Ovary (tissue), 9 donors: ENCODE results near the gene GPSM1. TPM values are rescaled to one million over a fixed set of nuclear protein-coding genes. Genes with fewer than 3 reads are reported as not detected.

Source experiments
- DNase-seq, 5 donors: peaks; one replicate each; pipeline ENCODE4 v3.0.0-alpha.2; 2019 to 2020
- H3K27ac ChIP-seq, 2 donors: fragments of 200-600 bp; one replicate each; pipeline versions ENCODE4 v1.5.1 to v1.8.0; 2019 to 2022
- H3K27me3 ChIP-seq: fragments of 200-600 bp; one replicate; pipeline ENCODE4 v1.8.0; 2022
- H3K36me3 ChIP-seq: fragments of 200-600 bp; sonication (generic); one replicate; pipeline ENCODE4 v1.5.1; 2019
- H3K4me1 ChIP-seq: one replicate; pipeline ENCODE4 v1.8.1; 2013; ENCODE audit warnings: mild to moderate bottlenecking, moderate library complexity; ENCODE audit not compliant: insufficient read depth
- H3K4me3 ChIP-seq: fragments of 200-600 bp; sonication (generic); one replicate; pipeline ENCODE4 v1.5.1; 2017
- H3K9me3 ChIP-seq, 2 donors: fragments of 200-600 bp in 1 of 2; sonication (generic) in 1 of 2; one replicate each; pipeline versions ENCODE4 v1.5.1 to v1.8.1; 2013 to 2019; ENCODE audit warnings: mild to moderate bottlenecking in 1 of 2, moderate library complexity in 1 of 2
- CTCF ChIP-seq, 3 donors: fragments of 450-650 bp in 2 of 3; fragments of 200-600 bp in 1 of 3; IDR thresholded peaks; one replicate each; pipeline versions ENCODE4 v1.5.1 to v1.8.0; 2016 to 2022; ENCODE audit warnings: antibody characterized with exemption in 3 of 3, mild to moderate bottlenecking in 1 of 3
- EP300 ChIP-seq: sonication (generic); formaldehyde crosslinking; IDR thresholded peaks from one replicate; pipeline ENCODE4 v1.6.1; 2017; ENCODE audit warnings: antibody characterized with exemption
- POLR2A ChIP-seq: fragments of 450-650 bp; IDR thresholded peaks from one replicate; pipeline ENCODE4 v1.6.1; 2017; ENCODE audit warnings: antibody characterized with exemption, mild to moderate bottlenecking, moderate library complexity
- WGBS, 3 donors: extraction: QIAGEN DNeasy Blood & Tissue Kit in 1 of 3; methylation state at CpG; one replicate each; pipeline versions ENCODE4 v1.1.5 to v1.1.7; 2013 to 2017; 5-methylcytosine and 5-hydroxymethylcytosine counted together
- intact Hi-C, 4 donors: fragments of 100-400 bp; cut with DNase I; formaldehyde crosslinking; loops; one replicate each; pipeline versions ENCODE4 v1.11.0 to v1.15.1; 2022 to 2023
- polyA plus RNA-seq, 2 donors: library from polyadenylated mRNA; stranded (reverse); fragments of 200-250 nt in 1 of 2; fragments of 350-450 nt in 1 of 2; fragmentation: Illumina TruSeq in 1 of 2; extraction: RNeasy Lipid Tissue Mini Kit (QIAGEN cat#74804) in 1 of 2; gene quantifications; one replicate each; pipeline ENCODE4 v1.2.3, GENCODE V29; 2013 to 2014
- total RNA-seq, 7 donors: library from RNA; depleted of rRNA in 2 of 7; stranded (reverse); fragments of >200 nt in 2 of 7; fragmentation: NEBNext Ultra II Directional in 3 of 7; extraction: Animal tissue kit (Norgen Biotek cat#: 25700) in 3 of 7; gene quantifications; one replicate each; pipeline versions ENCODE4 v1.1.0 to v1.2.4, GENCODE V29; 2016 to 2023
- donor health status: DM: no; HTN: no; CAD: no; lungs with moderate emphysema.
- donor health status: DM: no; HTN: no; CAD: no.
- donor health status: Bipolar disorder and iron deficiency.
- donor health status: DM: yes; HTN: yes; CAD: no.
- donor health status: DM: no; HTN: no; CAD: no.
- donor health status: DM: yes; HTN: yes; CAD: no.

GPSM1 gene
- total and polyA plus RNA-seq, 9 donors = 0.57 to 65.4 (median 36.3) TPM

GRCh38 chr9:136365775-136366222, 38.5 kb downstream of the GPSM1 start:
- intact Hi-C loops = loop anchor here in 3 of 4 donors (2.0 to 5.0 kb wide), 3 partner anchors 48 to 53 kb away; no protein-coding TSS in a partner anchor
- Histone ChIP-seq H3K27ac (no peak overlapping the region), H3K9me3 (no peaks in the 10 kb centered on the region), H3K4me1 (peaks cover 5% of the 10 kb centered on the region), H3K36me3 (no peaks in the 10 kb centered on the region), H3K4me3 (no peak overlapping the region), H3K27me3 (no peaks in the 10 kb centered on the region)
- no peak for DNase-seq
- TF ChIP-seq EP300 (no peak), CTCF (IDR thresholded peaks at IDR 0.05) (no peak), POLR2A (no peak)
- 50 to 51% (median 51%) methylated on average over 9 of the region's 9 CpGs for WGBS, 3 donors

- H3K27ac ChIP-seq = no peak overlapping the region
- 80 to 84% (median 81%) methylated on average over 7 to 9 of the region's 9 CpGs for WGBS, 3 donors
- DNase-seq = no peak
- H3K36me3 ChIP-seq = no peaks in the 10 kb centered on the region
- no peak overlapping the region for H3K4me3 ChIP-seq
- H3K9me3 ChIP-seq = no peaks in the 10 kb centered on the region
- H3K4me1 ChIP-seq = peaks cover 3% of the 10 kb centered on the region
- intact Hi-C loops = loop anchor here in 2 of 4 donors (5.0 kb wide), 2 partner anchors 50 to 55 kb away; no protein-coding TSS in a partner anchor
- TF ChIP-seq EP300 (no peak), POLR2A (no peak), CTCF (IDR thresholded peaks at IDR 0.05) (no peak)
- H3K27me3 ChIP-seq = no peaks in the 10 kb centered on the region
Observed at GRCh38 chr9:136366826-136367225, 39.5 kb downstream of the GPSM1 start.

- no peaks in the 10 kb centered on the region for H3K36me3 ChIP-seq
- H3K9me3 ChIP-seq = no peaks in the 10 kb centered on the region
- H3K27ac ChIP-seq = no peak overlapping the region
- intact Hi-C loops = loop anchor here in 2 of 4 donors (5.0 kb wide), 2 partner anchors 50 to 55 kb away; no protein-coding TSS in a partner anchor
- no peak for TF ChIP-seq CTCF (IDR thresholded peaks at IDR 0.05)
- TF ChIP-seq POLR2A = no peak
- TF ChIP-seq EP300 = no peak
- H3K4me3 ChIP-seq = no peak overlapping the region
- H3K27me3 ChIP-seq = no peaks in the 10 kb centered on the region
- 36 to 49% (median 42%) methylated on average over 36 to 45 of the region's 45 CpGs for WGBS, 3 donors
- H3K4me1 ChIP-seq = peaks cover 3% of the 10 kb centered on the region
- DNase-seq = no peak
Observed at GRCh38 chr9:136367296-136368145, 40.2 kb downstream of the GPSM1 start.

GRCh38 chr9:136368190-136368589, 40.9 kb downstream of the GPSM1 start:
- intact Hi-C loops = loop anchor here in 2 of 4 donors (5.0 kb wide), 2 partner anchors 51 to 56 kb away; no protein-coding TSS in a partner anchor
- WGBS, 3 donors = 66 to 73% (median 68%) methylated on average over 18 of the region's 18 CpGs

More at GRCh38 chr9:136368190-136368589, 40.9 kb downstream of the GPSM1 start:
- H3K27me3 ChIP-seq = no peaks in the 10 kb centered on the region
- H3K4me1 ChIP-seq = no peaks in the 10 kb centered on the region
- no peak overlapping the region for H3K4me3 ChIP-seq
- no peak for DNase-seq
- TF ChIP-seq EP300 = no peak
- TF ChIP-seq CTCF (IDR thresholded peaks at IDR 0.05) = no peak
- TF ChIP-seq POLR2A = no peak
- no peak overlapping the region for H3K27ac ChIP-seq
- H3K9me3 ChIP-seq = no peaks in the 10 kb centered on the region
- H3K36me3 ChIP-seq = no peaks in the 10 kb centered on the region
